Aorta (tissue), 5 donors: ENCODE data around the gene EVA1B. TPM values are rescaled to one million over a fixed set of nuclear protein-coding genes. Genes with fewer than 3 reads are reported as not detected.
A peak's percentile ranks its signal among the peaks of the same experiment; 100 is the strongest.

Experiments
- ATAC-seq: fragments of 200-7000 bp; cut with Tn5 transposase; one replicate; pipeline ENCODE4 v1.9.1; 2022; ENCODE audit warnings: moderate library complexity; ENCODE audit not compliant: low FRiP score
- DNase-seq, 2 donors: peaks; one replicate each; pipeline ENCODE4 v3.0.0-alpha.2; 2020
- H3K27ac ChIP-seq, 2 donors: one replicate each; pipeline ENCODE4 v1.5.1; 2013; ENCODE audit warnings: low read length in 2 of 2, mild to moderate bottlenecking in 2 of 2, moderate library complexity in 2 of 2, control low read depth in 1 of 2, inconsistent platforms in 1 of 2, low read depth in 1 of 2
- H3K27me3 ChIP-seq, 2 donors: one replicate each; pipeline ENCODE4 v1.6.1; 2013; ENCODE audit warnings: control low read depth in 1 of 2, low read length in 1 of 2, mild to moderate bottlenecking in 1 of 2, moderate library complexity in 1 of 2; ENCODE audit not compliant: insufficient read depth in 2 of 2, control insufficient read depth in 1 of 2
- H3K36me3 ChIP-seq, 2 donors: one replicate each; pipeline ENCODE4 v1.6.1; 2013; ENCODE audit warnings: control low read depth in 1 of 2, low read length in 1 of 2, mild to moderate bottlenecking in 1 of 2; ENCODE audit not compliant: insufficient read depth in 2 of 2, control insufficient read depth in 1 of 2
- H3K4me1 ChIP-seq, 2 donors: one replicate each; pipeline ENCODE4 v1.6.1; 2013; ENCODE audit warnings: low read length in 2 of 2, control low read depth in 1 of 2, mild to moderate bottlenecking in 1 of 2, moderate library complexity in 1 of 2; ENCODE audit not compliant: insufficient read depth in 2 of 2, control insufficient read depth in 1 of 2
- H3K4me3 ChIP-seq, 2 donors: one replicate each; pipeline ENCODE4 v1.5.1; 2013; ENCODE audit warnings: low read length in 2 of 2, control low read depth in 1 of 2, mild to moderate bottlenecking in 1 of 2
- H3K9me3 ChIP-seq: one replicate; pipeline ENCODE4 v1.6.1; 2013; ENCODE audit warnings: mild to moderate bottlenecking, low read length; ENCODE audit not compliant: control insufficient read depth
- WGBS, 2 donors: extraction: QIAGEN DNeasy Blood & Tissue Kit; methylation state at CpG; one replicate each; pipeline ENCODE4 v1.1.7; 2013; 5-methylcytosine and 5-hydroxymethylcytosine counted together
- intact Hi-C, 2 donors: fragments of 100-400 bp; cut with DNase I; formaldehyde crosslinking; loops; one replicate each; pipeline versions ENCODE4 v1.14.2 to v1.15.0; 2022
- polyA plus RNA-seq, 2 donors: library from polyadenylated mRNA; stranded (reverse); fragments of 200-250 nt; gene quantifications; one replicate each; pipeline ENCODE4 v1.2.3, GENCODE V29; 2013
- total RNA-seq, 2 donors: library from RNA; stranded (reverse); fragmentation: NEBNext Ultra II Directional; extraction: Animal tissue kit (Norgen Biotek cat#: 25700); gene quantifications; one replicate each; pipeline ENCODE4 v1.2.1, GENCODE V29; 2021
- donor health status: healthy with polysubstance abuse.
- donor health status: Bipolar disorder and iron deficiency.
- donor health status: DM: no; HTN: no; CAD: no.
- donor health status: DM: no; HTN: no; CAD: no.
- donor health status: DM: yes; HTN: yes; CAD: no.

The EVA1B gene
- total and polyA plus RNA-seq, 4 donors = 38.2 to 165 (median 51.5) TPM

DNA sequence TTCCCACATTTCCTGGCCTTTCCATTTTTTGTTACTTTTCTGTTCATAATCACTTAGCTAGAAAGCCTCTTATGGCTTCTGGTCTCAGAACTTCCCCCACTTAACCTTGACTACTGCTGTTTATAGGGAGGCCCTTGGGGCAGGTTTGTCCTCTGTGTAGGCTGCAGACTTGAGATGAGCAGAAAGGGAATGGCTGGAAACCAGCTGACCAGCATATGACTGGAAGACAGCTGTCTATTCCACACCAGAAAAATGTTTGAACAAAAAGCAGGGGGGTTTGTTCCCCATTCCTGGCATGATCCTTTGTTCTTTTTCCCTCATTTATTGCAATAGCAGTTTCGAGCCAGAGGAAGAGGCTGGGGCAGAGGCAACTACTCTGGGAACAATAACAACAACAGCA is 22.2 kb downstream of the EVA1B start:
- Histone ChIP-seq H3K36me3 (peaks cover 6 to 20% of the 10 kb centered on the region in 2 donors), H3K4me1 (peaks cover 0 to 1% of the 10 kb centered on the region in 2 donors), H3K9me3 (no peaks in the 10 kb centered on the region), H3K27me3 (no peaks in the 10 kb centered on the region), H3K4me3 (no peak overlapping the region), H3K27ac (no peak overlapping the region)
- no peak for DNase-seq
- intact Hi-C loops = no loop called here
- 70 to 77% methylated on average over 1 of the region's 1 CpG for WGBS, 2 donors
- ATAC-seq = no peak

GRCh38 chr1:36300526-36300925 is 22.9 kb downstream of the EVA1B start:
- H3K27me3 ChIP-seq = no peaks in the 10 kb centered on the region
- DNase-seq = no peak
- no peak overlapping the region for H3K4me3 ChIP-seq
- no peak for ATAC-seq
- peaks cover 6 to 20% of the 10 kb centered on the region in 2 donors for H3K36me3 ChIP-seq
- H3K9me3 ChIP-seq = no peaks in the 10 kb centered on the region
- H3K4me1 ChIP-seq = peaks cover 0 to 1% of the 10 kb centered on the region in 2 donors
- no peak overlapping the region for H3K27ac ChIP-seq
- intact Hi-C loops = no loop called here
- WGBS, 2 donors = 85 to 95% methylated on average over 1 of the region's 1 CpG

DNA sequence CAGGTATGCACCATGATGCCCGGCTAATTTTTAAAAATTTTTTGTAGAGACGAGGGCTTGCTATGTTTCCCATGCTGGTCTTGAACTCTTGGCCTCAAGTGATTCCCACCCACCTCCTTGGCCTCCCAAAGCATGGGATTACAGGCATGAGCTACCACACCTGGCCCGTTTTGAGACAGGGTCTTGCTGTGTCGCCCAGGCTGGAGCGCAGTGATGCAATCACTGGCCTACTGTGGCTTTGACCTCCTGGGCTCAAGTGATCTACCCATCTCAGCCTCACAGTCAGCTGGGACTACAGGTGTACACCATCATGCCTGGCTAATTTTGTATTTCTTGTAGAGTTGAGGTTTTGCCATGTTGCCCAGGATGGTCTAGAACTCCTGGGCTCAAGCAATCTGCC is 24.8 kb downstream of the EVA1B start:
- no peaks in the 10 kb centered on the region for H3K4me1 ChIP-seq
- H3K36me3 ChIP-seq = peaks cover 6 to 20% of the 10 kb centered on the region in 2 donors

DNA sequence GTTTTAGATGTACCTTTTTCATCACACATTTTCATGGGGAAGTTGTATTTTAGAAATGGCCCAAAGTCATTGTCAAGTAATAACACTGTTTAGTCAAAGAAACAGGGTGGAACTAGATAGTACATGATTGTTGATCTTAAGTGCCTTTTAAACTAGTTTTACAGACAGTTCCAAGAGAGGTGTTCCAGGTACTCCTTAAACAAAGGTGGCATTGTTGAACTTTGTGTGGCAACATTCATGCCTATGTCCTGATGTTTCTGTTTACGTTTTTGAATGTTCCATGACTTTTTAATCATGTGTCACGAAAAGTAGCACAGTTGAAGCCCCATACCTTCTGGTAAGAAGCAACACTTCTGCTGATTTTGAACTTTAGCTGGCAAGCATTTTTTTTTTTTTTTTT is 26.4 kb downstream of the EVA1B start:
- peaks cover 7 to 20% of the 10 kb centered on the region in 2 donors for H3K36me3 ChIP-seq
- intact Hi-C loops = no loop called here
- 81 to 82% methylated on average over 2 of the region's 2 CpGs for WGBS, 2 donors
- no peaks in the 10 kb centered on the region for H3K4me1 ChIP-seq
- no peaks in the 10 kb centered on the region for H3K9me3 ChIP-seq
- no peak overlapping the region for H3K27ac ChIP-seq
- no peak for DNase-seq
- ATAC-seq = no peak
- H3K4me3 ChIP-seq = no peak overlapping the region
- no peaks in the 10 kb centered on the region for H3K27me3 ChIP-seq

More for the DNA sequence above, 24.8 kb downstream of the EVA1B start:
- DNase-seq (no peak), ATAC-seq (no peak)
- Histone ChIP-seq H3K9me3 (no peaks in the 10 kb centered on the region), H3K27me3 (no peaks in the 10 kb centered on the region), H3K4me3 (no peak overlapping the region), H3K27ac (no peak overlapping the region)
- intact Hi-C loops = no loop called here
- 86% methylated on average over 5 of the region's 5 CpGs for WGBS, 2 donors

GRCh38 chr1:36295390-36295789 is 28.1 kb downstream of the EVA1B start:
- ATAC-seq (no peak), DNase-seq (no peak)
- intact Hi-C loops = no loop called here
- Histone ChIP-seq H3K36me3 (peaks cover 7 to 11% of the 10 kb centered on the region in 2 donors), H3K4me1 (no peaks in the 10 kb centered on the region), H3K4me3 (no peak overlapping the region), H3K27me3 (no peaks in the 10 kb centered on the region), H3K9me3 (no peaks in the 10 kb centered on the region), H3K27ac (no peak overlapping the region)
- 92 to 94% methylated on average over 2 of the region's 2 CpGs for WGBS, 2 donors

DNA sequence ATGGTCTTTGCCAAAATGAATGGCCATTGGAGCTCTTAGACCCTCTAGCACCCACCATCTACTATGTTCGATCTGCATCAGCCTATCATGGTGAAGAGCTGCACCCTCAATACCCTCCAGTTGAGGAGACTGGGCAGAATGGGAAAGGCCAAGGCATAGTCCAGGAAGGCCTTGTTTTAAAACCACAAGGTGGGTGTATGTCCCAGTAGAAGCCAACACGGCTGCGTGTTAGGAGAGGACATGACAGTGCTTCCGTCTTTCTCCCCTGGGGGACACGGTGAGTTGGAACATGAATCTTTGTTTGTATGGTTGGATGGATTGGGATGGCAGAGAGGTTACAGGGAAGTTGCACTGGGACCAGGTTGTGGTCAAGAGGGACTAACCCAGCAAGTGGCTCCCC is 35.9 kb downstream of the EVA1B start:
- no peak overlapping the region for H3K4me3 ChIP-seq
- no peaks in the 10 kb centered on the region for H3K27me3 ChIP-seq
- intact Hi-C loops = loop anchor here (5.0 to 10.0 kb wide), 4 partner anchors 63 to 190 kb away; partner anchors contain the start of genes THRAP3 (in 1 of the 2) and TRAPPC3 (in 1 of the 2)
- no peaks in the 10 kb centered on the region for H3K4me1 ChIP-seq
- ATAC-seq = no peak
- H3K9me3 ChIP-seq = no peaks in the 10 kb centered on the region
- peaks cover 2 to 15% of the 10 kb centered on the region in 2 donors for H3K36me3 ChIP-seq
- DNase-seq = no peak
- no peak overlapping the region for H3K27ac ChIP-seq
- 82 to 84% methylated on average over 5 of the region's 5 CpGs for WGBS, 2 donors

- no peak for DNase-seq
- H3K27ac ChIP-seq = no peak overlapping the region
- no peak overlapping the region for H3K4me3 ChIP-seq
- no peaks in the 10 kb centered on the region for H3K9me3 ChIP-seq
- 87 to 89% methylated on average over 13 of the region's 13 CpGs for WGBS, 2 donors
- peaks cover 2 to 14% of the 10 kb centered on the region in 2 donors for H3K36me3 ChIP-seq
- no peaks in the 10 kb centered on the region for H3K27me3 ChIP-seq
- no peaks in the 10 kb centered on the region for H3K4me1 ChIP-seq
- intact Hi-C loops = loop anchor here (5.0 to 10.0 kb wide), 4 partner anchors 62 to 190 kb away; partner anchors contain the start of genes THRAP3 (in 1 of the 2) and TRAPPC3 (in 1 of the 2)
- no peak for ATAC-seq
Measured at GRCh38 chr1:36286802-36287201, 36.6 kb downstream of the EVA1B start.

DNA sequence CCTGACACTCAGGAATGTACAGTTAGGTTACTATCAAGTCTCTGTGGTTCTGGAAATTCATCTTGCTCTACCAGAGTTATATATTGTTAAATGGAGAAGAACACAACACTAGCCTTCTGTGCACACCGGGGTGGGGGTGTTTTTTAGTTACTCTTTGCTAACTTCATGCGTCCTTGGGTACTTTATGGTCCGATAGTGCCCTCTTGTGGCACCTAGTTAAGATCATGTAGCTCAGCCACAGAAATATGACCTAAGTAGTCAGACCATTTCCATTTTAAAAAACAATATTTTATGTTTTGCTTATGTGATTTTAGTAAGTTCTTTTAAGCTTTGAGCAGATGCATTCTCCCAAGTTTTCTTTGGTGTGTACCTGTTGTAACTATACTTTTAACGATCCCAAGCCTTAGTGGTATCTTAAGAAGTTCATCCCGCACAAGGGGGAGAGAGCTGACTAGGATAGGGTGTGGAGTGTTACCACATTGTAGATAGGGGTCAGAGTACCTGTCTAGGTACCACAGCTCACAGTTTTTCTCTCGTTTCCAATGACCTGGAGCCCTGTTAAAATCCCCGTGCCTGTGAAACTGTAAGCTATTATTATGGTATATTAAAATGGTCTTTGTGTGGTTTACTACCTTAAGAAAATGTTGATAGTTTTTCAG is 37.9 kb downstream of the EVA1B start:
- intact Hi-C loops = loop anchor here (2.0 to 10.0 kb wide), 5 partner anchors 61 to 188 kb away; partner anchors contain the start of genes TRAPPC3 (in 2 of the 2) and THRAP3 (in 1 of the 2)
- Histone ChIP-seq H3K36me3 (peaks cover 2 to 12% of the 10 kb centered on the region in 2 donors), H3K9me3 (no peaks in the 10 kb centered on the region), H3K4me1 (no peaks in the 10 kb centered on the region), H3K27me3 (no peaks in the 10 kb centered on the region), H3K4me3 (no peak overlapping the region), H3K27ac (no peak overlapping the region)
- peak; percentile 88 for ATAC-seq
- 40 to 42% methylated on average over 7 of the region's 7 CpGs for WGBS, 2 donors
- peak in 1 of 2 donors; percentile 59 for DNase-seq

DNA sequence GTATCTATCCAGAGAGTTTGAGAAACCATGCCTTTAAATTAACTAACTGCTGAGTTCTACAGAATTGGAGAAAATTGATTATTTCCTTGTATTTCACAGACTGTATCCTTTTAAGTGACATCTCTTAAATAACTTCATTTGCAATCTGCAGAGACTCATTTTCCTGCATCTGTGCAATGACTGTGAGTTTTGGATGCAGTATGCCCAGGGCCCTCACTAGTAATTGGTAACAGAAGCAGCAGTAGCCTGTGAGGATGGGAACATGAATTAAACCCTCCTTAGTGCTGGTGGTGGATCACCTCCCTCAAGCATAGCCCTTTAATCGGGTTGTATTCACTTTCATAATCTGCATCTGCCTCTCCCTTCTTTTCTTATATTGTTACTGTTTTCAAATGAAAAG is 38.9 kb downstream of the EVA1B start:
- WGBS, 2 donors = 50 to 75% methylated on average over 1 of the region's 1 CpG

More for the DNA sequence above, 38.9 kb downstream of the EVA1B start:
- no peaks in the 10 kb centered on the region for H3K4me1 ChIP-seq
- no peak overlapping the region for H3K4me3 ChIP-seq
- DNase-seq (no peak), ATAC-seq (no peak)
- intact Hi-C loops = loop anchor here (2.0 to 10.0 kb wide), 2 partner anchors 60 to 136 kb away; partner anchors contain the start of genes THRAP3 (in 1 of the 2) and TRAPPC3 (in 1 of the 2)
- peak overlapping the region in 1 of 2 donors; percentile 40 for H3K27ac ChIP-seq
- no peaks in the 10 kb centered on the region for H3K27me3 ChIP-seq
- H3K36me3 ChIP-seq = peaks cover 2 to 8% of the 10 kb centered on the region in 2 donors
- no peaks in the 10 kb centered on the region for H3K9me3 ChIP-seq
